Cerebellar cortex (tissue), 1 donor: Measurements from ENCODE around the gene CAMK2D.
A peak's percentile ranks its signal among the peaks of the same experiment; 100 is the strongest.

Experiments
- DNase-seq: peaks from one replicate; pipeline ENCODE4 v3.0.0-alpha.2; 2015; ENCODE audit warnings: low spot score

Gene CAMK2D

DNA sequence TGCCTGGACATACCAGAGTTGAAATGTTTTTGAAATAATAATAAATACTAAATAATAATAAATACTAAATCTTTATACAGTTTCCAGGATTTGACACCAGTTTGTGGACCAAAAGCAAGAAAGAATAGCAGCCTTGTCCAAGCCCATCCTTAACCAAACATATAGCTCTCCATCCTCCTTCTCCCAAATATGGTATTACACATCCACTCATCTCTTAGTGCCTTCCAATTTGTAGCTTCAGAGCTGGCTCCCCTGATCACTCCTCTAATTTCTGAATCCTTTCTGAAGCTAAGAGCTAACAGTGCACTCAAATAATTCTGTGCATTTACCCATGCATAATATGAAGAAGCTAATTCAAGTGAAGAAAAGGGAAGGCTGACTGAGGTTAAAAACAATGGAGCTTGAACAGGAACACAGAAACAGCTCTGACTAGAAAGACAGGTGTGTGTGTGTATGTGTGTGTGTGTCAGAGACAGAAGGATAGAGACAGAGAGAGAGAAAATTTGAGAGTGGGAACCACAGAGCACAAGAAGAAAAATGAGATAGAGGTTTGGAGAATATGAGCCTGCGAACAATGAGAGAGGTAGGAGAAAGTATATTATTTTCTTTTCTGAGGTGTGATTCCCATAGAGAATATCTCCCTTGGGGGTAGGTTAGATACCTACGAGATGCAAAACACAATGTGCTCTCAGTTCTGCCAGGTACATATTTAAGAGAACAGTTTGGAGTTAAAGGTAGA is 123.5 kb downstream of the CAMK2D start:
- DNase-seq = peak; percentile 54

GRCh38 chr4:113637363-113637762 is 124.2 kb downstream of the CAMK2D start:
- DNase-seq = no peak

DNA sequence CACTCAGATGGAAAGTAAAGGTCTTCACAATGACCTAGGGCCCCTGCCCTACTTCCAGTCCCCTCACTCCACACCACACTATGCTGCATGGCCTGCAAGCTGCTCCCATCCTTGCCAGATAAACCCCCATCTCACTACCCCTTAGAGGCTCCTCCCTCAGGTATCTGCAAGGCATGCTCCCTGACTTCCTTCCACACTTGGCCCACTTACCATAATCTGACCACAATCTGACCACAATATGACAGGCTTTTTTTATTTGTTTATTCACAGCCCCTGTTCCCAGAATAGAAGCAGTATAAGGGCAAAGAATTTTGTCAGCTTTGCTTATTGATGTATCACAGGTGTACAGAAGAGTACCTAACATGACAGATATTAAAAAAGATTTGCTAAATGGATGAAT is 124.7 kb downstream of the CAMK2D start:
- DNase-seq = no peak

GRCh38 chr4:113636438-113636818 is 125.1 kb downstream of the CAMK2D start:
- no peak for DNase-seq

DNA sequence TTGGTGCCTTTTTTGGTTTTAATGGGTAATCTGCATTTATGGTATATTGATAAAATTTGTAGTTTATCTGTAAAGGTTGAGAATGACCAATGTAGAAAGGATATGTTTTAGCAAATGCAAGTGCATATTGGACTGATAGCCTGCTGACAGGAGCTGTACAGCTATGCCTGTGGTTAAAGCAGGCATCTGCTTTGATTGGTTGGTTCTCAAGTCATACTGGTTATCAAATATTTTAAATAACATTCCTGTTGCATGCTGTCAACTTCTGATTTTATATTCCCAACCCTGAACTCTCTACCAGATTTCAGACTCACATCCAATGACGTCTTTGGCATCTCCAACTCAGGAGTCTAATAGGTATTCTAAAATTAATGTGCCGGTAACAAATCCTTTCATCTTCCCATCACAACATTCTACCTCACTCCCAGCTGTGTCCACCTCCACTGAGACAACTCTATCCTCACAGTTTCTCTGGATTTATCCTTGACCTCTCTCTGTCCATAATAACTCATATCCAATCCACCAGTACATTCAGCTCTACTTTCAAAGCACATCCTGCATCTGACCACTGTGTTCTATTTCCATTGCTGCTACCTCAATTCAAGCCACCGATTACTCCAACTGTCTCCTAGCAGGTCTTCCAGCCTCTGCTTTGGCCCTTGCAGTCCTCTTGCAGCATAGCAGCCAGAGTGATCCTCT is 125.7 kb downstream of the CAMK2D start:
- DNase-seq = peak; percentile 40

- peak; percentile 56 for DNase-seq
Observed at GRCh38 chr4:113634081-113634969, 127.2 kb downstream of the CAMK2D start.

- DNase-seq = peak; percentile 62
Observed at GRCh38 chr4:113633467-113633866, 128.1 kb downstream of the CAMK2D start.

- DNase-seq = peak; percentile 65
Observed at GRCh38 chr4:113628711-113629110, 132.8 kb downstream of the CAMK2D start.

DNA sequence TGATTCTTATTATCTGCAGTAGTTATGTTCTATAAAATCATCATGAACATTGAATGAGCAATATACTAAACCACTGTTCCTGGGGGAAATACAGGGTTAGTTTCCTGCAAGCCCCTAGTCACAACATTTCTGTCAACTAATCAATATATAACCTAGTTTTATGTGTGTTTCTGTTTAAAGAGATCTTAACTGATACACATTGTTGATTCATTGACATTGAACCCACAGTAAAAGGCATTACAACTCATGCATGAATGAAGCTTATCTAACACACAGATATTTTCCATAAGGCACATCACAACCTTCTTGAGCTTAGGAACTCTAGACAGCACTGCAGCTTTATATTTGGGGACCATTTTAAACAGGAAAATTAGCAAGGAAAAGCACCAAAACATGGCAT is 134.2 kb downstream of the CAMK2D start:
- no peak for DNase-seq

DNA sequence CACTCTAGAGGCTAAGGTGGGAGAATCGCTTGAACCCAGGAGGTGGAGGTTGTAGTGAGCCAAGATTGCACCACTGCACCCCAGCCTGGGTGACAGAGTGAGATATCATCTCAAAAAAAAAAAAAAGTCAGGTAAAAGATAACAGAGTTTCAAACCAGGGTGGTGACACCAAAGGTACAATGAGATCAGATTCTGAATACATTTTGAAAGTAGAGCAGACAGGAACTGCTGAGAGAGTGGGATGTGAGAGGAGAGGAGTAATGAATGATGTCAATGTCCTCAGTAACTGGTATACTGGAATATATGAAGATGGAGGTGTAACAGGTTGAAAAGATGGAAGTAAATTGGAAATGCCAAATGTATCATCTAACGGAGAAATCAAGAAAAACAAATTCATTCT is 135.6 kb downstream of the CAMK2D start:
- no peak for DNase-seq

DNA sequence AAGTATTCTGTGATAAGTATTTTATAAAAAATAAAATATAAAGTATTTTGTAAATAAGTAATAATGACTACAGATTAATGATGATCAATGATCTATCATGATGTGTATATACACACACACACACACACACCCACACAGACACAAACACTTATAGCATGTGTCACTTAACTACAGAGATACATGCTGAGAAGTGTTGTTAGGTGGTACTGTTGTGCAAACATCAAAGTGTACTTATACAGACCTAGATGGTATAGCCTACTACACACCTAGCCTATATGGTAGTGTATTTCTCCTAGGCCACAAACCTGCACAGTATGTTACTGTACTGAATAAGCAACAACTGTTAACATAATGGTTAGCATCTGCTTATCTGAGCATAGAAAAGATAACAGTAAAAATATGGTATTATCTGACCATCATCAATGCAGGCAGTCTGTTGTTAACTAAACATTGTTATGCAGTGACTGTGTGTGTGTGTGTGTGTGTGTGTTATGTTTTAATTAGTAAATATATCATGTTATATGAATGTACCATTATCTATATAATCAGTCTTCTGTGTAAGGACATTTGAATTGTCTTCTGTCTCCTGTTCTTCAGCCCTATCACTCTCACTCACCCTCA is 138.2 kb downstream of the CAMK2D start:
- DNase-seq = no peak

DNA sequence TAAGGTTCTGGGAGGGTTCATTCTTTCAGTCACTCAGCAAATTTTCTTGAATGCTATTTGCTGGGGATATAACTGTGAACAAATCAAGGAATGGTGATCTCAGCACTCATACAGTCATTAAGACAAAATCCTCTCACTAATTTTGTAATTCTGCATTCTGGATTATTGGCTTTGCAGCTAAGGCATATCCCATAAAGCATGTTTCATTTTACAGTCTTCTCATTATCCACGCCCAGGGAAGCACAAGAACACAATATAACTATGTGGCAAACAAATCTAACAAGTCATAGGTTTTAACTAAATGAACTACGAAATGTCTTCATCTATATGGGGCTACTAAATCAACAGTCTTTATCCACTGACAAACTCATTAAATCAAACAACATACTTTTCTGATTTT is 139.9 kb downstream of the CAMK2D start:
- DNase-seq = no peak

DNA sequence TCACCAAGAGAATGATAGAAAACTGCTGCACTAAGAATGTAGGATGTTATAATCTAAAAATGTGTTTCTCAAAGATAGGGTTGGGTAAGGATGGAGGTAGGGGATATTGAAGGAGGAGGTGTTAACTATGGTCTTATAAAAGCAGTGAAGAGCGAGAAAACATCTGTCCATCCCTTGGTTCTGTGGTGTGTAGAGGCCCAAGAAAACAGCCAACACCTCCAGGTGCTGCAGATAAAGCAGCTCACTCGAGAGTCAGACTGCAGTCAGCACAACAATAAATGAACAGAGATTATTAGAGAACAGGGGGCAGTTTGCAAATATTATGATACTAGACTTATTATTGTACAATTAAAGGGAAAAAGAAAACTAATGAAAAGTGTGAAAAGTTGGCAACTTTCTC is 141.5 kb downstream of the CAMK2D start:
- no peak for DNase-seq

- no peak for DNase-seq
Observed at GRCh38 chr4:113619526-113619925, 142.0 kb downstream of the CAMK2D start.

DNA sequence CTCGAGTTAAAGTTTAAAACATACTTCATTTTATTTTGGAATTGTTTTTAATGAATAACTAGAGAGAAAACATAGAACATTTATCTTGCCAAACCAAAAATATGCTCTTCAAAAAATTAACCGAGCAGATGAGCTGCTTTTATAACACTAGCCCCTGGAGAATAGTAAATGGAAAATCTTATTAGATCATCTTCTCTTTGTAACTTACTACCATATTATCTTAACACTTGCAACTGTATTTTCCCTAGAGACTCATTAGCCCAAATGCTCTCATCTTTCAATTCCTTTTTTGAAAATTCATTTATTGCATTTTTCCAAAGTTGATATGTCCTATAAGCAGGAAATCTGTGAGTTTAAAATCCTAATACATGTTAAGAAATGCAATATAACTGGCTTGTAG is 143.3 kb downstream of the CAMK2D start:
- DNase-seq = no peak

GRCh38 chr4:113617195-113617594 is 144.3 kb downstream of the CAMK2D start:
- DNase-seq = no peak

DNA sequence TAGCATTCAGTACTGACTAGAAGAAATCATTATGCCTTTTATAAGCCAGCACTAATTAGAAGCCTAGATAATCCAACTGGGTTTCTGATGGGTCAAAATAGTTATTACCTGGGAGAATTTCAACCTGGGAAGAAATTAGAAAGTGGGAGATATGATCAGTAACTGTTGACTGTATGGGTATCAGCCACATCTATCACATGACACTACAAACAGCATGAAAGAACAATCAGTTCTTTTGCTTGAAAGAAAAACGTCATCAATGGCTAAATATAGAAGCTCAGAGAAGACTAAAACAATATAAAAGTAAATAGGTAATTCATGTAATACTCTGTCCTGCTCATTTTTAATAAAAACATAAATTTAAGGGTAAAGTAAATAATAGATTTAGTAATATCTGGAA is 145.1 kb downstream of the CAMK2D start:
- DNase-seq = no peak

DNA sequence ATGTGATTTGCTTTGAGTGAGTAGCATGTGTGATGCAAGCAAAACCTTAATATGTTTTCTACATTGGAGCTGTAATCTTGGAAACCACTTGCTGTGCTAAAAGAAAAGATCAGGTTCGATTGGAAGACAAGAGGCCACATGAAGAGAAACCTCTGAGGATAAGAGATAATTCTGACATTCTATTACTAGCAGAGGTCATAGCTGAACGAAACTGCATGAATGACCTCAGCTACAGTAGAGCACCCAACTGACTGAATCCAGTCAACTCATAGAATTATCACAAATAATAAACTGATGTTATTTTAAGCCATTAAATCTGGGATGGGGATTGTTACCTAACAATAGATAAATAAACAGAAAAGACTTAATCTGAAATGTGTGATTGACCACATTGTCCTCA is 147.1 kb downstream of the CAMK2D start:
- DNase-seq = no peak

- DNase-seq = no peak
Observed at GRCh38 chr4:113613503-113613902, 148.0 kb downstream of the CAMK2D start.

DNA sequence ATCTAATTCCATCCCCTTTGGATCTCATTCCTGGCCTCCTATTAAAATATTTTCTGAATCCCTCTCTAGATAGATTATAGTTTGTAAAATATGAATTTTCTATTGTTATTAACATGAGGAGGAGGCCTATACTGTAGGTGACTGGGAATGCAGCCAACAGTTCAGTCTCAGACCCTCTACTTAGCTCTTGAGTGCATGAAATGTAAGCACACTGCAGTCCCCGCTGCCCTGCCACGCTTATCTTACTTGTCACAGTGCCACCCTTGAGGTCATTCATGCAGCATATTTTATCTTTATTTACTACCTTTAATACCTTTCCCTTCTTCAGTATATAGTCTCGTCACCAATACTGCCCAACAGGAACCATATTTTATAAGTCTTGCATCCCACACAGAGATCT is 151.0 kb downstream of the CAMK2D start:
- no peak for DNase-seq

DNA sequence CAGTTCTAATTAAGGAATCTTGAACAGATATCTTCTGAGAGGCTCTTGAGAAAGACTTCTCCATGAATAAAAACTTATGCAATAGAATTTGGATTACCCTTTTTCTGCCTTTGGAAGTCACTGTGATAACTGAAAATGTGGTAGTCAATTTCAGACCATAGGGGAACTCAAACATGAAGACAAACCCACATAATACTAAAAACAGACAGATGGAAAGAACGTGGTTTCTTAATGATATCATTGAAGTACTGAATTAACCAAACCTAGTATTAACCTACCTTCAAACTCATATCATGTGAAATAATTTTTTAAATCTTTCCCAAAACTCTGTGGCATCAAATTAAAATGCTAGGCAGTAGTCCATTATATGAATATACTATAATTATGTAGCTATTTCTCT is 153.5 kb downstream of the CAMK2D start:
- DNase-seq = no peak

DNA sequence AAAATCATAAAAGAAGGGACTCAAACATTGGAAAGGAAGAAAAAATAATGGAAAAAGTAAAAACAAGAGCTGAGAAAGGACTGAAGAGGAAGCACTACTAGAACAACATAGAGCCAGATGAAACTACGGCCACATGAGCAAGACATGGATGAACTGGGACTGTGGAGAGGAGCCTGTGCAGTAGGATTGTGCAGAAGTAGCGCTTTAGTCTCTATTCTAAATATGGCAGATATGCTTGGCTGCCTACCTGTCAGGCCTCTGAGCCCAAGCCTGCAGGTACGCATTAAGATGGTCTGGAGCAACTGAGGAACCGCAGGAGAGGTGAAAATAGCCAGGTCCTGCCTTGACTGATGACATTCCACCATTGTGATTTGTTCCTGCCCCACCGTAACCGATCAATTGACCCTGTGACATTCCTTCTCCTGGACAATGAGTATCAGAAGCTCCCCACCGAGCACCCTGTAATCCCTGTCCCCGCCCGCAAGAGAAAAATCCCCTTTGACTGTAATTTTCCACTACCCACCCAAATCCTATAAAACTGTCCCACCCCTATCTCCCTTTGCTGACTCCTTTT is 154.3 kb downstream of the CAMK2D start:
- no peak for DNase-seq
